GM12892 (cell line): ENCODE results near the gene FLII.

Experiments used
- POLR2A ChIP-seq: IDR thresholded peaks from 2 replicates; pipeline ENCODE4 v1.6.1; 2011; ENCODE audit warnings: low read depth, low read length, control low read depth
- POLR2AphosphoS5 ChIP-seq: IDR thresholded peaks from 2 replicates; pipeline ENCODE4 v1.6.1; 2011; ENCODE audit warnings: low read depth, low read length, control low read depth
- TAF1 ChIP-seq: IDR thresholded peaks from 2 replicates; pipeline ENCODE4 v1.6.1; 2011; ENCODE audit warnings: low read depth, mild to moderate bottlenecking, control low read depth, low read length, borderline replicate concordance

DNA sequence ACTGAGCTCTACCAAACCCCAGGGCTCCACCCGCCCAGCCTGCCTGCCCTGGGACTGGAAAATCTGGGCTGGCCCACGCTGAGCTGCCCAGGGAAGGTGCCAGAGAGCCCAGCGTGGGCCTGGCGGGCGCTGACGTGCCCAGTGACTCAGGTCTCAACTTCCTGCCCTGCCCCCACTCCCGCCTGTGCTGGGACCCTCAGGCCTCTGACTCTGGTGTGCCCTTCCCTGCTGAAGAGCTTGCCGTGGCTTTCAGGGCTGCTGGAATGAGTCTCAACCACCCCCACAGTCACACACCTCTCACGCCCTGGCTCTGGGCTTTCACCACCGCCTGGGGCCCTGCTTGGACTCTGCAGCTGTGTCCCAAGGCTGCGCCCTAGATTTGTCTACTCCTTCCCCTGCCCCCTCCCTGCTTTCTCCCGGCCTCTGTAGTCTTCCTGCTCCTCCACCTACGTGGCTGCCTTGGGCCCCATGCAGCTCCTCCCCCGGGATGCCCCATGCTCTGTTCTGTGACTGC lies 22.7 kb downstream of the FLII start:
- TF ChIP-seq TAF1: no peak
- TF ChIP-seq POLR2A: no peak
- no peak for TF ChIP-seq POLR2AphosphoS5
